B cell (primary cell): Measurements from ENCODE around the gene LHX2. TPM values are rescaled to one million over a fixed set of nuclear protein-coding genes. Genes with fewer than 3 reads are reported as not detected.

Experiments used
- ATAC-seq: fragments of 200-7000 bp; cut with Tn5 transposase; one replicate; pipeline ENCODE4 v1.10.0; 2021; ENCODE audit warnings: low read depth, mild to moderate bottlenecking, moderate number of reproducible peaks, moderate library complexity
- CTCF ChIA-PET: fragments of 350-600 bp; sonication (Branson Sonifier 250); formaldehyde crosslinking; loops from one replicate; lab custom pipeline; 2021; ENCODE audit warnings: antibody characterized with exemption, inconsistent platforms; lab: Charles Lee
- POLR2A ChIA-PET: fragments of 350-600 bp; sonication (Branson Sonifier 250); formaldehyde crosslinking; loops from one replicate; lab custom pipeline; 2021; ENCODE audit warnings: antibody characterized with exemption; lab: Charles Lee
- DNase-seq: peaks from one replicate; pipeline ENCODE4 v3.0.0; 2013
- H2AFZ ChIP-seq: 2 replicates; pipeline ENCODE4 v1.6.1; 2012; ENCODE audit warnings: mild to moderate bottlenecking, low read depth, low read length; ENCODE audit not compliant: insufficient read depth, poor library complexity, severe bottlenecking
- H3K27ac ChIP-seq, 2 donors: 1 replicate in 1 of 2; 2 replicates in 1 of 2; pipeline ENCODE4 v1.5.1; 2012 to 2013; ENCODE audit warnings: low read length in 2 of 2, mild to moderate bottlenecking in 2 of 2, moderate library complexity in 1 of 2
- H3K27me3 ChIP-seq, 4 experiments: fragments of 200-600 bp in 1 of 4; sonication (generic) in 1 of 4; replicated peaks in 1 of 4; 1 replicate in 2 of 4; 2 replicates in 2 of 4; pipeline versions ENCODE4 v1.6.1 to v1.7.0; 2013 to 2016; ENCODE audit warnings: low read length in 3 of 4, mild to moderate bottlenecking in 2 of 4, mixed read lengths in 1 of 4, moderate library complexity in 1 of 4; ENCODE audit not compliant: insufficient read depth in 4 of 4, control insufficient read depth in 3 of 4; ENCODE audit errors: control extremely low read depth in 1 of 4
- H3K36me3 ChIP-seq, 2 experiments: replicated peaks in 1 of 2; 1 replicate in 1 of 2; 2 replicates in 1 of 2; pipeline versions ENCODE4 v1.6.1 to v1.7.1; 2013; ENCODE audit warnings: low read length in 1 of 2; ENCODE audit not compliant: insufficient read depth in 2 of 2, control insufficient read depth in 1 of 2; ENCODE audit errors: control extremely low read depth in 1 of 2, extremely low read depth in 1 of 2
- H3K4me1 ChIP-seq, 2 donors: fragments of 200-600 bp in 1 of 2; sonication (generic) in 1 of 2; 1 replicate in 1 of 2; 2 replicates in 1 of 2; pipeline versions ENCODE4 v1.5.1 to v1.6.1; 2013 to 2017; ENCODE audit warnings: low read length in 2 of 2; ENCODE audit not compliant: control insufficient read depth in 2 of 2, insufficient read depth in 2 of 2
- H3K4me2 ChIP-seq: replicated peaks from 2 replicates; pipeline ENCODE3; 2012; ENCODE audit warnings: mild to moderate bottlenecking, low read depth, low read length; ENCODE audit not compliant: poor library complexity, severe bottlenecking
- H3K4me3 ChIP-seq, 5 experiments: fragments of 200-600 bp in 1 of 5; sonication (generic) in 1 of 5; 1 replicate in 3 of 5; 2 replicates in 2 of 5; pipeline versions ENCODE4 v1.5.1 to v1.7.0; 2011 to 2016; ENCODE audit warnings: low read length in 4 of 5, mild to moderate bottlenecking in 4 of 5, low read depth in 2 of 5, control low read depth in 1 of 5, moderate library complexity in 1 of 5; ENCODE audit not compliant: insufficient read depth in 1 of 5; ENCODE audit errors: control extremely low read depth in 1 of 5, extremely low read depth in 1 of 5
- H3K79me2 ChIP-seq: fragments of 200-600 bp; sonication (generic); one replicate; pipeline ENCODE4 v1.6.0; 2016; ENCODE audit warnings: low read length; ENCODE audit not compliant: control insufficient read depth, insufficient read depth
- H3K9ac ChIP-seq: fragments of 200-600 bp; sonication (generic); 2 replicates; pipeline ENCODE4 v1.6.1; 2017; ENCODE audit warnings: mild to moderate bottlenecking, low read length, moderate library complexity
- H3K9me3 ChIP-seq, 3 donors: one replicate each; pipeline versions ENCODE4 v1.6.1 to v1.7.1; 2013; ENCODE audit warnings: low read length in 2 of 3; ENCODE audit not compliant: control insufficient read depth in 2 of 3, insufficient read depth in 1 of 3; ENCODE audit errors: control extremely low read depth in 1 of 3
- H4K20me1 ChIP-seq: 2 replicates; pipeline ENCODE4 v1.6.0; 2012; ENCODE audit warnings: mild to moderate bottlenecking, low read length; ENCODE audit not compliant: insufficient read depth, control insufficient read depth, poor library complexity, severe bottlenecking
- H3K27ac Mint-ChIP-seq: one replicate; pipeline ENCODE4 v1.8.0; 2021; ENCODE audit warnings: mixed read lengths
- H3K27me3 Mint-ChIP-seq: one replicate; pipeline ENCODE4 v1.8.0; 2021; ENCODE audit warnings: mixed read lengths
- H3K4me1 Mint-ChIP-seq: one replicate; pipeline ENCODE4 v1.8.0; 2021; ENCODE audit warnings: mixed read lengths
- H3K4me3 Mint-ChIP-seq: one replicate; pipeline ENCODE4 v1.8.0; 2021; ENCODE audit warnings: mixed read lengths
- H3K9me3 Mint-ChIP-seq: one replicate; pipeline ENCODE4 v1.8.0; 2022; ENCODE audit warnings: mixed read lengths; ENCODE audit not compliant: insufficient read depth
- EZH2 ChIP-seq: IDR thresholded peaks from 2 replicates; pipeline ENCODE4 v1.6.1; 2012; ENCODE audit warnings: borderline replicate concordance, low read depth, mild to moderate bottlenecking, moderate library complexity, low read length; ENCODE audit not compliant: insufficient read depth, poor library complexity, severe bottlenecking
- WGBS: methylation state at CpG from one replicate; pipeline ENCODE4 v1.1.5; 2013; ENCODE audit warnings: missing lambda C conversion rate; ENCODE audit not compliant: insufficient coverage; 5-methylcytosine and 5-hydroxymethylcytosine counted together
- intact Hi-C: fragments of 100-400 bp; cut with micrococcal nuclease; formaldehyde crosslinking; loops from one replicate; pipeline ENCODE4 v1.10.0; 2022
- polyA plus RNA-seq: library from polyadenylated mRNA; depleted of rRNA; stranded (reverse); fragments of >200 nt; gene quantifications from 2 replicates; pipeline ENCODE4 v1.2.3, GENCODE V29; 2012
- total RNA-seq, 2 donors: library from RNA; stranded (reverse); fragments of 120-200 nt in 1 of 2; gene quantifications; 1 replicate in 1 of 2; 2 replicates in 1 of 2; pipeline versions ENCODE4 v1.2.3 to v1.2.4, GENCODE V29; 2013 to 2022
- TF ChIP-seq, protein P1 (sequence below): fragments of 200-600 bp; IDR thresholded peaks from one replicate; pipeline ENCODE4 v1.8.0; 2022; ENCODE audit warnings: antibody characterized with exemption, mild to moderate bottlenecking

Gene LHX2
- total and polyA plus RNA-seq, 2 donors (not counting 1 experiment from before 2014, with no cell fraction given) = 0.66 TPM; not detected in 1

DNA sequence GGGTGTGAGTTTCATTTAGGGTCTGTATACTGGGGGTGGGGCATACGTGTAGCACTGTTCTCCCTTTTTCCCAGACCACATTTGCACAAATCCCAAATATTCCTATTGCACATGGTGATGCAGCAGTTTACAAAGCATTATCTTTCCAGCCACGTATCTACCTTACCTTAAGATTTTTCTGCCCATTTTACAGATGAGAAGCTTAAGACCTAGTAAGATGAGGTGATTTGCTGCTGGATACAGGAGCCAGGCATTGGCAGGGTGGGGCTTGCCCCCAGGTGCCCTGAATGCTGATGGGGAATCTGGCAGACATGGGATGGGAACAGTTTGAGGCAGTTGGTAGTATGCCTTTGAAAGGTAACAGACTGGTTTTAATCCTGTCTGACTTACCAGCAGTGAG is 12.5 kb downstream of the LHX2 start:
- Mint-ChIP-seq H3K4me1 (peaks cover 25% of the 10 kb centered on the region), H3K9me3 (no peaks in the 10 kb centered on the region), H3K4me3 (no peak overlapping the region), H3K27me3 (peaks cover 75% of the 10 kb centered on the region), H3K27ac (no peak overlapping the region)
- Histone ChIP-seq H3K27me3 (peaks cover 0 to 65% (median 52%) of the 10 kb centered on the region in 4 experiments), H3K4me3 (no peak overlapping the region), H3K4me1 (peaks cover 18 to 30% of the 10 kb centered on the region in 2 donors), H3K9ac (no peak overlapping the region), H3K9me3 (peaks cover 0 to 32% (median 4%) of the 10 kb centered on the region in 3 donors), H3K27ac (no peak overlapping the region), H2AFZ (no peak overlapping the region), H3K79me2 (no peaks in the 10 kb centered on the region), H3K4me2 (no peak overlapping the region), H3K36me3 (no peaks in the 10 kb centered on the region), H4K20me1 (no peaks in the 10 kb centered on the region)
- ChIA-PET CTCF (interaction anchor here (0.5 kb wide), 1 partner anchor 83 kb away, joined by 4 read pairs; no protein-coding TSS in a partner anchor), POLR2A (no interaction called here)
- no peak for DNase-seq
- ATAC-seq = no peak
- TF ChIP-seq EZH2 = no peak
- TF ChIP-seq, protein P1, sequence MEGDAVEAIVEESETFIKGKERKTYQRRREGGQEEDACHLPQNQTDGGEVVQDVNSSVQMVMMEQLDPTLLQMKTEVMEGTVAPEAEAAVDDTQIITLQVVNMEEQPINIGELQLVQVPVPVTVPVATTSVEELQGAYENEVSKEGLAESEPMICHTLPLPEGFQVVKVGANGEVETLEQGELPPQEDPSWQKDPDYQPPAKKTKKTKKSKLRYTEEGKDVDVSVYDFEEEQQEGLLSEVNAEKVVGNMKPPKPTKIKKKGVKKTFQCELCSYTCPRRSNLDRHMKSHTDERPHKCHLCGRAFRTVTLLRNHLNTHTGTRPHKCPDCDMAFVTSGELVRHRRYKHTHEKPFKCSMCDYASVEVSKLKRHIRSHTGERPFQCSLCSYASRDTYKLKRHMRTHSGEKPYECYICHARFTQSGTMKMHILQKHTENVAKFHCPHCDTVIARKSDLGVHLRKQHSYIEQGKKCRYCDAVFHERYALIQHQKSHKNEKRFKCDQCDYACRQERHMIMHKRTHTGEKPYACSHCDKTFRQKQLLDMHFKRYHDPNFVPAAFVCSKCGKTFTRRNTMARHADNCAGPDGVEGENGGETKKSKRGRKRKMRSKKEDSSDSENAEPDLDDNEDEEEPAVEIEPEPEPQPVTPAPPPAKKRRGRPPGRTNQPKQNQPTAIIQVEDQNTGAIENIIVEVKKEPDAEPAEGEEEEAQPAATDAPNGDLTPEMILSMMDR = no peak
- WGBS = no CpG with 5 or more reads among the region's 2 CpGs
- intact Hi-C loops = no loop called here

DNA sequence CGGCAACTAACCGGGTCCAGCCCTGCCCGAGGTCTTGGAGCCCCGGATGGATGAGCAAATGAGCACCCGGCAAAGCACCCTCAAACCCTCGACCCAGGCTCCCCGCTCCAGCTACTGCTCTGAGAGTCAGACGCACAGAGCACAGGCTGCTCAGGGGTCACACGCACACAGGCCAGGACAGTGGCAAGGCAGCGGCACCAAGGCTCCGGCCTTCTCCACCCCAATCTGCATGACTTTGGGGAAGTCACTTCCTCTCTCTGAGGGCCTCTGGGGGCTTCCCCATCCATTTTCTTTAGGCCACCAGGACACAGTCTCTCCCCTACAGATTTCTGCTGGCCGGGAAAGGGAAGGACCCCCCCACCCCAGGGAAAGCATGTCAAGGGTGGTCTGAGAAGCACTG is 18.0 kb downstream of the LHX2 start:
- Mint-ChIP-seq H3K4me3 (no peak overlapping the region), H3K27ac (no peak overlapping the region), H3K9me3 (no peaks in the 10 kb centered on the region), H3K4me1 (peaks cover 4% of the 10 kb centered on the region), H3K27me3 (peaks cover 54% of the 10 kb centered on the region)
- Histone ChIP-seq H3K9me3 (peaks cover 0 to 4% (median 0%) of the 10 kb centered on the region in 3 donors), H3K36me3 (no peaks in the 10 kb centered on the region), H3K4me1 (peaks cover 0 to 3% of the 10 kb centered on the region in 2 donors), H3K4me3 (no peak overlapping the region), H3K27ac (no peak overlapping the region), H2AFZ (no peak overlapping the region), H3K27me3 (peaks cover 0 to 48% (median 21%) of the 10 kb centered on the region in 4 experiments), H3K79me2 (no peaks in the 10 kb centered on the region), H3K4me2 (no peak overlapping the region), H3K9ac (no peak overlapping the region), H4K20me1 (no peaks in the 10 kb centered on the region)
- DNase-seq = no peak
- ChIA-PET CTCF (no interaction called here), POLR2A (no interaction called here)
- no peak for ATAC-seq
- no peak for TF ChIP-seq EZH2
- TF ChIP-seq, protein P1 = no peak
- 90% methylated on average over 10 of the region's 12 CpGs for WGBS
- intact Hi-C loops = no loop called here
